Measurements from ENCODE around the gene ATP6V1E1.
"Not testable (repeated sequence)": the region's sequence is repeated elsewhere in the genome, so short reads cannot be mapped to it uniquely, and the experiment has no call there.

ATP6V1E1 gene

DNA sequence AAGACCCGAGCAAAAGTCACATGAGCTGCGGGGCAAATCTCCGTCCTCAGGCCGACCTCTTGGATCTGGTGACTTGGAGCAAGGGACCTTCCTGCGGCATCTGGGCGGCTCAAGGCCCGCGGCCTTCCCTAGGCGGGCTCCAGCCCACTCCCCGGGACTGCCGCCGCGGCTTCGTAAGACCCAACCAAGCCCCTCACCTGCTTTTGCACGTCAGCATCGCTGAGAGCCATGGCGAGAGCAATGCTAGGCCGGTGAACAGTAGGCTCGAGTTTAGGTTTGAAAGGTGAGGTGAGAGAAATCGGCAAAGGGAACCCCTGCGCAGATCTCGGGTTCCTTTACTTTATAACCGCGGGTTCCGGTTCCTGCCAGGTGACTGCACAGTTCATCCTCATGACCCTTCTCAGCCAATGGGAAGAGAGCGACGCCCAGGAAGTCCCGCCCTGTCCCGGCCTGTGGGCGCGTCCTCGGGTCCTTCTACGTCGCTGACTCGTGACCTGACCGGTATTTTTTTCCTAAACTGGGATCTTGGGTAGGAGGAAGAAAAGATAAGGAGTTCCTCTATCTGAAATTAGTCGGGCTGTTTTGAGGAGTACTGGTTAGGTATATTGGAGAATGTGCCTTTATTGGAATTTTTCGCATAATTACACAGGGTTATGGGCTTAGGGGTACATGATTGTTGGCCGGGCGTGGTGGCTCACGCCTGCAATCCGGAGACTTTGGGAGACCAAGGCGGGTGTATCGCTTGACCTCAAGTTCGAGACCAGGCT lies at the start of gene ATP6V1E1:
TSS of gene ATP6V1E1 (minus strand) at position 344 of the 767 bp plus-strand sequence. CDS start at position 230, 114 bp downstream.
- no peaks in the 10 kb centered on the region for H3K27me3 Mint-ChIP-seq
- DNase-seq (peak; percentile 94), ATAC-seq (peak; percentile 100)
- peaks cover 32% of the 10 kb centered on the region for H3K4me1 Mint-ChIP-seq
- no peaks in the 10 kb centered on the region for H3K9me3 Mint-ChIP-seq
- peak within 1 kb of the TSS; percentile 92 for H3K27ac Mint-ChIP-seq
- H3K4me3 Mint-ChIP-seq: peak within 1 kb of the TSS; percentile 96
- peaks cover 1% of the 10 kb centered on the region for H3K36me3 Mint-ChIP-seq (ENCODE audit: low read depth)

DNA sequence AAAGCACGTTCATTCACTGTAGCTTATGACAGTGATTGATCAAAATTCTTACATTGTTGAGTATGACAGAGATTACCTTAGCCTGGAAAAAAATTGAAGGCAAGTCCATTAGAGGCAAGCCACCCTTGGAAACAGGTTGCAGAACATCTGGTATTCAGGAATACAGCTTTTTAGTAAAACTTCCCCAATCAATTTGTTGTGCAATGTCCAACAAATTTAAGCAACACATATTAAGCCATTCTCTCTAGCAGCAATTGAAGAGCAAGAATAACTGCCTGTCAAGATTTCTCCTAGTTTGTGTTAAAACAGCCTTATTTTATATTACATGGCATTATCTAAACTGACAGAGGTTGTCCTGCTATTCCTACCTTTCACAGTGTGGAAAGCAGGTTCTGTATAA lies 47.0 kb upstream of the ATP6V1E1 start:
- H3K4me3 Mint-ChIP-seq: no peak overlapping the region
- no peak overlapping the region for H3K27ac Mint-ChIP-seq
- H3K4me1 Mint-ChIP-seq: peaks cover 30% of the 10 kb centered on the region
- DNase-seq (no peak), ATAC-seq (no peak)
- H3K27me3 Mint-ChIP-seq: no peaks in the 10 kb centered on the region
- peaks cover 10% of the 10 kb centered on the region for H3K36me3 Mint-ChIP-seq (ENCODE audit: low read depth)
- no peaks in the 10 kb centered on the region for H3K9me3 Mint-ChIP-seq

DNA sequence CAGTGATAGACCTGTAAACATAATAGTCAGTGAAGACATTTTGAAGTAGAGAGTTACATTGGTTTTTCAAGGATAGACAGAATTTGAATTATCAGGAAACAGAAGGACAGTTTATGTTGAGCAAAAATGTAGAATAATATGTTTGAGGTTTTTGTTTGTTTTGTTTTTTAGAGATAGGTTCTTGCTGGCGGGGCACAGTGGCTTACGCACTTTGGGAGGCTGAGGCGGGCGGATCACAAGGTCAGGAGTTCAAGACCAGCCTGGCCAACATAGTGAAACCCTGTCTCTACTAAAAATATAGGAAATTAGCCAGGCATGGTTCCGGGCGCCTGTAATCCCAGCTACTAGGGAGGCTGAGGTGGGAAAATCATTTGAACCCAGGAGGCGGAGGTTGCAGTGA lies 45.6 kb upstream of the ATP6V1E1 start:
- H3K36me3 Mint-ChIP-seq (ENCODE audit: low read depth): peaks cover 20% of the 10 kb centered on the region
- peaks cover 30% of the 10 kb centered on the region for H3K4me1 Mint-ChIP-seq
- H3K27me3 Mint-ChIP-seq: no peaks in the 10 kb centered on the region
- no peaks in the 10 kb centered on the region for H3K9me3 Mint-ChIP-seq
- H3K27ac Mint-ChIP-seq: peak overlapping the region; percentile 82
- no peak for DNase-seq
- ATAC-seq: no peak
- no peak overlapping the region for H3K4me3 Mint-ChIP-seq

DNA sequence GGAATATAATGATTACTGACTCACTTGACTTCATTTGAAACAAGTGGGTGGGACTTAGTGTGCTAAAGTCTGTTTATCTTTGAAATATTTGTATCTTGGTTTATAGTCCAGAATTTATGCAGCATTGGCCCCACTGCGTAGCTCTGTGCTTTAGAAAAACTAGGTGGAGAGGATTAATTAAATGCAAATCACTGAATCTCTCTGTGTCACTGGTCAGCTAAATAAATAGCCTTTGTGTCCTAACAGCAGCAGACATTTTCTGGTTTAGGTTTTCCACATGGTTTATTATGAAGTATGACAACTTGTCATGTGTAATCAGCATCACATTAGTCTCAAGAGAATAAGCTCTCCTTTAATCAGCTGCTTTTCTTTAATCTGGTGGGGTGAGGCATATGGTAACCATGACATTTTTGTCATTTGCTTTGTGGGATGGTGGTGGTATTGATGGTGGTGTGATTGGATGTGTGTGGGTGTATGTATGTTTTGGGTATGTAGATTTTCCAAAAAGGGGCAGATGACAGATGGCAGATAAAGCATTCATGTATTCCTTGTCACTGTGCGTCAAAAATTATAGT lies 44.0 kb upstream of the ATP6V1E1 start:
- peak overlapping the region; percentile 82 for H3K27ac Mint-ChIP-seq
- peaks cover 27% of the 10 kb centered on the region for H3K4me1 Mint-ChIP-seq
- ATAC-seq (peak; percentile 88), DNase-seq (no peak)
- no peaks in the 10 kb centered on the region for H3K27me3 Mint-ChIP-seq
- H3K36me3 Mint-ChIP-seq (ENCODE audit: low read depth): peaks cover 21% of the 10 kb centered on the region
- no peaks in the 10 kb centered on the region for H3K9me3 Mint-ChIP-seq
- H3K4me3 Mint-ChIP-seq: no peak overlapping the region

DNA sequence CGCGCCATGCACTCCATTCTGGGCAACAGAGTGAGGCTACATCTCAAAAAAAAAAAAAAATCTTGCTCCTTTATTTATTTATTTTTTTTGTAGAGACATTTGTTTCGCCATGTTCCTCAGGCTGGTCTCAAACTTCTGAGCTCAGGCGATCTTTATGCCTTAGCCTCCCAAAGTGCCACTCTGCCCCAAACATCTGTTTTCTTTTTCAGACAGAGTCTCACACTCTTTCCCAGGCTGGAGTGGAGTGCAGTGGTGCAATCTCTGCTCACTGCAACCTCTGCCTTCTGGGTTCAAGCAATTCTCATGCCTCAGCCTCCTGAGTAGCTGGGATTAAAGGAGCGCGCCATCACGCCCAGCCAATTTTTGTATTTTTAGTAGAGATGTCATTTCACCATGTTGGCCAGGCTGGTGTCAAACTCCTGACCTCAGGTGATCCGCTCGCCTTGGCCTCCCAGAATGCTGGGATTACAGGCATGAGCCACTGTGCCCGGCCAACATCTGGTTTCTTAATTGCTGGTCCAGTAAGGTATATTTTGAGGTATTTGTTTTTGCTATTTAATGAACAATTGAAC lies 43.1 kb upstream of the ATP6V1E1 start:
- H3K4me3 Mint-ChIP-seq, DNase-seq, H3K27me3 Mint-ChIP-seq, H3K9me3 Mint-ChIP-seq, ATAC-seq: not testable (repeated sequence)
- Mint-ChIP-seq H3K4me1 (peaks cover 27% of the 10 kb centered on the region), H3K27ac (peak overlapping the region; percentile 4), H3K36me3 (ENCODE audit: low read depth) (peaks cover 28% of the 10 kb centered on the region)

DNA sequence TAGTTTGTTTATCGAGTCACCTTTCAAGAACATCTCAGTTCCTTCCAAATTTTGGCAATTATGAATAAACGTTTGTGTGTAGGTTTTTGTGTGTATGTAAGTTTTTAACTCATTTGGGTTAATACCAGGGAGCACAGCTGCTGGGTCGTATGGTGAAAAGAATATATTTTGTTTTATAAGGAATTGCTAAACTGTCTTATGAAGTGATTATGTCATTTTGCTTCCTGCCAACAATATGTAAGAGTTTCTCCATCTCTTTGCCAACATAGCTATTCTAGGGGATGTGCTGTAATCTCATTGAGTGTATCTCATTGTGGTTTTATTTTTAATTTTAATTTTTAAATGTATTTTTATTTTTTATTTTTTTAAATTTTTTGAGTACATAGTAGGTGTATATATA lies 37.3 kb upstream of the ATP6V1E1 start:
- Mint-ChIP-seq H3K27ac (no peak overlapping the region), H3K27me3 (no peaks in the 10 kb centered on the region), H3K9me3 (no peaks in the 10 kb centered on the region), H3K4me3 (no peak overlapping the region), H3K36me3 (ENCODE audit: low read depth) (peaks cover 54% of the 10 kb centered on the region), H3K4me1 (no peaks in the 10 kb centered on the region)
- ATAC-seq: no peak
- no peak for DNase-seq

DNA sequence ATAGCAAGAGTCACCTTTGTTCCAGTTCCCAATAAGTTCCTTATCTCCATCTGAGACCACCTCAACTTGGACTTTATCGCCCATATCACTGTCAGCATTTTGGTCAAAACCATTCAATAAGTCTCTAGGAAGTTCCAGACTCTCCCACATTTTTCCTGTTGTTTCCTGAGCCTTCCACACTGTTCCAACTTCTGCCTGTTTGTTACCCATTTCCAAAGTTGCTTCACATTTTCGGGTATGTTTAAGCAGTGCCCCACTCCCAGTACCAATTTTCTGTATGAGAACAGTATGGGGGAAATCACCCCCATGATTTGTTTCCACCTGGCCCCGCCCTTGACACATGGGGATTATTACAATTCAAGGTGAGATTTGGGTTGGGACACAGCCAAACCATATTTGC lies 36.7 kb upstream of the ATP6V1E1 start:
- Mint-ChIP-seq H3K4me3 (no peak overlapping the region), H3K9me3 (no peaks in the 10 kb centered on the region), H3K36me3 (ENCODE audit: low read depth) (peaks cover 51% of the 10 kb centered on the region), H3K27me3 (no peaks in the 10 kb centered on the region), H3K27ac (no peak overlapping the region), H3K4me1 (no peaks in the 10 kb centered on the region)
- DNase-seq (no peak), ATAC-seq (no peak)

DNA sequence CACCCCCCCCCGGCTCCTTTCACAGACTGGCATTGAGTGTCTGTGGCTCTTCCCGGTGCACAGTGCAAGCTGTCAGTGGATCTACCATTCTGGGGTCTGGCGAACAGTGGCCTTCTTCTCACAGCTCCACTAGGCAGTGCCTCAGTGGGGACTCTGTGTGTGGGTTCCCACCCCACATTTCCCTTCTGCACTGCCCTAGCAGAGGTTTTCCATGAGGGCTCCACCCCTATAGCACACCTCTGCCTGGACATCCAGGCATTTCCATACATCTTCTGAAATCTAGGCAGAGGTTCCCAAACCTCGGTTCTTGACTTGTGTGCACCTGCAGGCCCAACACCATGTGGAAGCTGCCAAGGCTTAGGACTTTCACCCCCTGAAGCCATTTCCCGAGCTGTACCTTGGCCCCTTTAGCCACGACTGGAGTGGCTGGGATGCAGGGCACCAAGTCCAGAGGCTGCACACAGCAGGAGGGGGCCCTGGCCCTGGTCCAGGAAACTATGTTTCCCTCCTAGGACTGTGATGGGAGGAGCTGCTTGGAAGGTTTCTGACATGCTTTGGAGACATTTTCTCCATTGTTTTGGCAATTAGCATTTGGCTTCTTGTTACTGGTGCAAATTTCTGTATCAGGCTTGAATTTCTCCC lies 36.0 kb upstream of the ATP6V1E1 start:
- H3K36me3 Mint-ChIP-seq (ENCODE audit: low read depth): peaks cover 48% of the 10 kb centered on the region
- H3K27ac Mint-ChIP-seq: no peak overlapping the region
- no peaks in the 10 kb centered on the region for H3K9me3 Mint-ChIP-seq
- ATAC-seq (no peak), DNase-seq (no peak)
- H3K27me3 Mint-ChIP-seq: no peaks in the 10 kb centered on the region
- no peaks in the 10 kb centered on the region for H3K4me1 Mint-ChIP-seq
- no peak overlapping the region for H3K4me3 Mint-ChIP-seq

DNA sequence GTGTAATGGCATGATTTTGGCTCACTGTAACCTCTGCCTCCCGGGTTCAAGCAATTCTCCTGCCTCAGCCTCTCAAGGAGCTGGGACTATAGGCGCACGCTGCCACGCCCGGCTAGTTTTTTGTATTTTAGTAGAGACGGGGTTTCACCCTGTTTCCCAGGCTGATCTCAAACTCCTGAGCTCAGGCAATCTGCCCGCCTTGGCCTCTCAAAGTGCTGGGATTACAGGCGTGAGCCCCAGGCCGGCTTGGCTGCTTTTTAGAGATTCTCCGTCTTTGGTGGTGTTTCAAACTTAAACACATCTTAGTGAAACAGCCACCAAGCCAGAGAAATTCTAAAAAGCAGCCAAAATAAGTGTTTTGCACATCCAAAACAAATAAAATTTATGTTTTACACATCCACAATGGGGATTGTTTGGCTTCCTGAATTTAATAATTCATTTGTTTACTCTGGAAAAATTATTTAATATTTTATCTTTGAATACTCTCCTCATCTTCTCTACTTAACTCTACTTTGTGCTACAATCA lies 28.4 kb upstream of the ATP6V1E1 start:
- H3K27ac Mint-ChIP-seq: no peak overlapping the region
- H3K27me3 Mint-ChIP-seq: no peaks in the 10 kb centered on the region
- ATAC-seq (no peak), DNase-seq (no peak)
- H3K36me3 Mint-ChIP-seq (ENCODE audit: low read depth): peaks cover 16% of the 10 kb centered on the region
- H3K9me3 Mint-ChIP-seq: no peaks in the 10 kb centered on the region
- no peaks in the 10 kb centered on the region for H3K4me1 Mint-ChIP-seq
- no peak overlapping the region for H3K4me3 Mint-ChIP-seq

DNA sequence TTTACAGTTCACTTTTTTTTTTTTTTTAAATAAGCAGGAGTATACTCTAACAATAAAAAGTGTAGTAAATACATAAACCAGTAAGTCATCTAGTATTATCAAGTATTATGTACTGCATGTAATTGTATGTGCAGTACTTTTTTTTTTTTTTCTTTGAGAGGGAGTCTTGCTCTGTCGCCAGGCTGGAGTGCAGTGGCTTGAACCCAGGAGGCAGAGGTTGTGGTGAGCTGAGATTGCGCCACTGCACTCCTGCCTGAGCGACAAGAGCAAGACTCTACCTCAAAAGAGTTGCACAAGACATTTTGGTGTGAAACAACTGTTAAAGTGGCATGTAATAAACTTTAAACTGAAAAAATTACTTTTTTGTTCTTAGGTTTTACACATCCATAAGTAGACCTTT lies 26.7 kb upstream of the ATP6V1E1 start:
- Mint-ChIP-seq H3K9me3 (no peaks in the 10 kb centered on the region), H3K4me1 (no peaks in the 10 kb centered on the region), H3K4me3 (no peak overlapping the region), H3K36me3 (ENCODE audit: low read depth) (peaks cover 17% of the 10 kb centered on the region), H3K27me3 (no peaks in the 10 kb centered on the region), H3K27ac (no peak overlapping the region)
- DNase-seq: no peak
- no peak for ATAC-seq

DNA sequence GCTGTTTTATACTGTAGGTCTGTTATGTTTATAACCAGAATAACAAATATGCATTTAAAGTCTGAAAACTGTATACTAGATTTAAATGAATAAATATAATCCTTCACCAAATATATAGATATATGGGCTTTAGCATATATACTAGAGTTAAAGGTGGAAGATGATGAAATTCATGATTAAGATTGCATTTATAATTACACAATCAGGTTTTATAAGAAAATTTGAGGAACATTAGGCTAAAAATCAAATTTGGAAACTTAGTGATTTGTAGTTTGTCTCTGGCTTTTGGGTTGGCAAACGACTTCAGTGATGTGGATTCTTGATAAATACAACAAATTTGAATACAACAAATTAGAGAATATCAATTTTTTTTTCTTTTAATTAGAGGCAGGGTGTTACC lies 20.0 kb upstream of the ATP6V1E1 start:
- H3K27me3 Mint-ChIP-seq: no peaks in the 10 kb centered on the region
- no peak overlapping the region for H3K27ac Mint-ChIP-seq

DNA sequence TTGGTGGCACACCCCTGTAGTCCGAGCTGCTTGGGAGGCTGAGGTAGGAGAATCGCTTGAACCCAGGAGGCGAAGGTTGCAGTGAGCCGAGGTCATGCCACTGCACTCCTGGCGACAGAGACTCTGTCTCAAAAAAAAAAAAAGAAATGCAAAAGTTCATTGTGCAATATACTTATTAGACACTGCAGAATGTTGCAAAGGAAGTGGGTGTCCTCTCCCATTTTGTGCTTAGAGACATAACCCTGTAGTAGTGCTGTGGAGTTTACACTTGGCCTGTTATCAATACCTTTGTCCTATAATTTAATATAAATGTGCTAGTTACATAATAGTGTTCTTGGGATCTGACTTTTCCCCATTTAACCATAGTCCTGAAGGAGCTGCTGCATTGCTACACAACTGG lies 19.4 kb upstream of the ATP6V1E1 start:
- H3K36me3 Mint-ChIP-seq (ENCODE audit: low read depth): peaks cover 6% of the 10 kb centered on the region
- no peak overlapping the region for H3K27ac Mint-ChIP-seq
- ATAC-seq: no peak
- H3K4me3 Mint-ChIP-seq: no peak overlapping the region
- H3K9me3 Mint-ChIP-seq: no peaks in the 10 kb centered on the region
- no peaks in the 10 kb centered on the region for H3K27me3 Mint-ChIP-seq
- DNase-seq: no peak
- peaks cover under 1% of the 10 kb centered on the region for H3K4me1 Mint-ChIP-seq

More for the DNA sequence above, 20.0 kb upstream of the ATP6V1E1 start:
- Mint-ChIP-seq H3K4me3 (no peak overlapping the region), H3K9me3 (no peaks in the 10 kb centered on the region), H3K4me1 (no peaks in the 10 kb centered on the region), H3K36me3 (ENCODE audit: low read depth) (peaks cover 5% of the 10 kb centered on the region)
- no peak for DNase-seq
- no peak for ATAC-seq

DNA sequence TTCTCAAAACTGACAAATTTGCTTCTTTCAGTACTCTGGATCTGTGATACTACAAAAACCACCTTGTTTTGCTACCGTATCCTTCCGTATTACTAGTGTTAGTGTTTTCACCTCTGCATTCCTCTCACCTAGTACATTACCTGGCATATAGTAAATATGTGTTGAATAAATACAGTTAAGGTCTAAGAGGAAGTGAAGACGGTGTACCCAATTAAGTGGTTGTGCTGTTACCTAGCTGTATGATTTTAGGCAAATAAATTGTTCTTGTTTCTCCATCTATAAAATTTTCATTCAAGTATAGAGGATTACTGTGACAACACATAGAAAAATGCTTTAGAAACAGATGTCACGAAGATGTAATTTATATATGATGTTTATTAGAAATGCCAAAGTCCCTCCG lies 18.9 kb upstream of the ATP6V1E1 start:
- Mint-ChIP-seq H3K9me3 (no peaks in the 10 kb centered on the region), H3K4me1 (peaks cover 4% of the 10 kb centered on the region), H3K36me3 (ENCODE audit: low read depth) (peaks cover 11% of the 10 kb centered on the region), H3K27me3 (no peaks in the 10 kb centered on the region), H3K4me3 (no peak overlapping the region), H3K27ac (no peak overlapping the region)
- no peak for DNase-seq
- ATAC-seq: no peak

DNA sequence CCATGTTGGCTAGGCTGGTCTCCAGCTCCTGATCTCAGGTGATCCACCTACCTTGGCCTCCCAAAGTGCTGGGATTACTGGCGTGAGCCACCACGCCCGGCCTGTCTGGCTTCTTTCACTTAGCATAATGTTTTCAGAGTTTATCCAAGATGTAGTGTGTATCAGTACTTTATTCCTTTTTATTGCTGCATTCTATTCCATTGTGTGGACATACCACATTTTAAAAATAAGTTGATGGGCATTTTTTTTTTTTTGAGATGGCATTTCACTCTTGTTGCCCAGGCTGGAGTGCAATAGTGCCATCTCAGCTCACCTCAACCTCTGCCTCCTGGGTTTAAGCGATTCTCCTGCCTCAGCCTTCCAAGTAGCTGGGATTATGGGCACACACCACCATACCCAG lies 13.8 kb upstream of the ATP6V1E1 start:
- not testable (repeated sequence) for H3K4me3 Mint-ChIP-seq, H3K9me3 Mint-ChIP-seq, H3K27ac Mint-ChIP-seq, DNase-seq, H3K27me3 Mint-ChIP-seq, ATAC-seq
- Mint-ChIP-seq H3K4me1 (peaks cover 29% of the 10 kb centered on the region), H3K36me3 (ENCODE audit: low read depth) (peaks cover 24% of the 10 kb centered on the region)

DNA sequence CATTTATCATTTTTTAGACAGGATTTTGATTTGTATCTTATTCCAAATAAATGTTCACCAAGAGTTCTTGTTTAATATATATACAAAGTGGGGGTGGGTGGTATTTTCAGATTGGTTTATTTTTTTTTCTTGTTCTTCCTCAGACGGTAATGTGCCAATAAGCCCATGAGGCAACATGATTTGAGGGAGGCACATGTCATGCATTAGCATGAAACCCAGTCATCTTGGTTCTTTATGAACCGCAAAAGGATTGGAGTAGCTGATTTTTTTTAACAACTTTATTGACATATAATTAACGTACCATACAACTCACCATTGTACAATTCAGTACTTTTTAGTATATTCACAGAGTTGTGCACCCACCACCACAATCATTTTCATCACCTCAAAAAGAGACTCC lies 12.7 kb upstream of the ATP6V1E1 start:
- peaks cover 24% of the 10 kb centered on the region for H3K36me3 Mint-ChIP-seq (ENCODE audit: low read depth)
- ATAC-seq: no peak
- H3K9me3 Mint-ChIP-seq: no peaks in the 10 kb centered on the region
- no peaks in the 10 kb centered on the region for H3K27me3 Mint-ChIP-seq
- H3K4me1 Mint-ChIP-seq: peaks cover 29% of the 10 kb centered on the region
- no peak for DNase-seq
- H3K4me3 Mint-ChIP-seq: no peak overlapping the region
- H3K27ac Mint-ChIP-seq: peak overlapping the region; percentile 25

Data from activated naive CD8-positive, alpha-beta T cell treated with anti-CD3 and anti-CD28 coated beads, Interleukin-2, amount 50 U/mL, for 24 hours (primary cell).